ENCODE results near the gene APBB2. TPM values are rescaled to one million over a fixed set of nuclear protein-coding genes. Genes with fewer than 3 reads are reported as not detected.
"Not testable (repeated sequence)": the region's sequence is repeated elsewhere in the genome, so short reads cannot be mapped to it uniquely, and the experiment has no call there.

The APBB2 gene
- polyA plus RNA-seq, 1 donor, result 67.7 TPM

DNA sequence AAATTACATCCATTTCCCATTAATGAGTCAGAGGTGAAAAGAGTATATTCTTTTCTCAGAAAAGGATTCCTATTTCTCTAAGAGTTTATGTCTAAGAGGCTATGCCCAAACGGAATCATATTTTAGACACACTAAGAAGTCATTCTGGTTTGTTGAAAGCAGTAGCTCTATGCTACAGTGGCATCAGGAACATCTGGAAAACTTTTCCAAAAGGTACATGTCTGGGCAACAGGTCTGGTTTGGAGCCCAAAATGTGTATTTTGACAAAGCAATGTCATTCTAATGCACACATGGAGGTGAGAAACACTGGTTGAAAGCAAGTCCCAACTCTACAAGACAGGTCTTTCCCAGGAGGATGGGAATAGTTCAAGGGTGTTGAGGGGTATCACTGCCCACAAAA, 56.1 kb downstream of the APBB2 start:
- DNase-seq, result no peak

DNA sequence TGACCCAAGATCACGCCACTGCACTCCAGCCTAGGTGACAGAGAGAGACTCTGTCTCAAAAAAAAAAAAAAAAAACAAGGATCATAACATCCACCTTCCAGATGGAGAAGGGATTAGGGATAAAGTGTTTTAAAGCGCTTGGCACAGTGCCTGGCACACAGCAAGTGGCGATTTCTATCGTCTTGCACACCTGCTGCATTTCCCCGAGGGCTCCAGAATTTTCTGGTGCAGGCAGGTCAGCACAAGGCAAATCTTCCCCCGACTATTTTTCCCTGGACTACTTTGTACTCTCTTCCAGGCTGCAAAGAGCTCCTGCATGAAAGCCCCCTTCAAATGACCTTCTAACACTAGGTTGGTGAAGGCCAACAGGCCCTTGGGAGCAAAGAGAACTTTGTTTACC, 57.3 kb downstream of the APBB2 start:
- no peak for DNase-seq

DNA sequence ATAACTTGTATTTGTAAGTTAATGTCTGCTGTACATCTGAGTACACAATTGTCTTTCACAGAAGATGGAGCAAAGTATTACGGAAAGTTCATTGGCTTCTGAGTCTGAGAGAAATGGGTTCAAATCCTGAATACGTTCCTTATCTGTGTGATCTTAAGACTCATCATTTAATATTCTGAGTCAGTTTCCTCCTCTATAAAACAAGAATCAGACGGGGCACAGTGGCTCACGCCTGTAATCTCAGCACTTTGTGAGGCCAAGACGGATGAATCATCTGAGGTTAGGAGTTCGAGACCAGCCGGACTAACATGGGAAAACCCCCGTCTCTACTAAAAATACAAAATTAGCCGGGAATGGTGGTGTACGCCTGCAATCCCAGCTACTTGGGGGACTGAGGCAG, 57.8 kb downstream of the APBB2 start:
- no peak for DNase-seq

DNA sequence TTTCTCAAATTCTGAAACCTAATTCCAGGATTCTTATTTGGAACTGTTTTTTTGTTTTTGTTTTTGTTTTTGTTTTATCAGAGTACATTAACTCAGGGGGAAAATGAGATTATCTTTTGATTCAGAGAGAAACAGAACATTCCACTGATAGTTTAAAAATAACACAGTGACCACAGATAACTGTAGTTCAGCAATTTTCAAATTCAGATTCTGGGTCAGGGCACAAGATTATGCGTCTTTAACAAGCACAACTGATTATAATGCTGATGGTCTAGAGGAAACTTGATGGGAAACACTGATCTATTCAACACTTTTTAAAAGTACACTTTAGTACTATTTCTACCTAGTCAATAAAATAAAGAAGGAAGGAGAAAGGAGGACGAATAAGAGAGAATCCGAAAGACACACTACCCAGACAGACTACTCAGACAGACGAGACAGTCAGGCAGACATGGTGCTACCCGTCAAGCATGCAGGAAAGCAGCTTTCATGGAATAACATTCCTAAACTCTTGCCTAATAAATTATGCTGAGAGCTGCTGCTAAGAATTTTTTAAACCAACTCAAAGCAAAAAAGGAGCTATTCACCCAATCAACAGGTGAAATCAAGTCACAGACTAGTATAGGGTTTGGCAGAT, 59.0 kb downstream of the APBB2 start:
- no peak for DNase-seq

DNA sequence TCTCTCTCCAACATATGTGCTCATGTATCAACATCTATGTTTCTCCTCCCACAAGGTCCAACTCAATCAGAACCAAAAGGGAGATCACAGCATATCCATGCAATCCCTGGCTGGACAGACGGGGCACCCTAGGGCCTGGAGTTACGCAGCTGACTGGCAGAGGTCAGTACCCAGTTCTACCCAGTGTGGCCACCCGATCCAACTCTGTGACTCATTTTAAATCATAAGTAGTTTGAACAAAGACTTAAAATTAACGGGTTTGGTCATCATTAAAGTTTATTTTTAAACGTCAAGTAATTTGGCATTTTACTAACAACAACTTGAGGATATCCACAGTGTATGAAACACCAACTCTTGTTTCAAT, 59.5 kb downstream of the APBB2 start:
- no peak for DNase-seq

DNA sequence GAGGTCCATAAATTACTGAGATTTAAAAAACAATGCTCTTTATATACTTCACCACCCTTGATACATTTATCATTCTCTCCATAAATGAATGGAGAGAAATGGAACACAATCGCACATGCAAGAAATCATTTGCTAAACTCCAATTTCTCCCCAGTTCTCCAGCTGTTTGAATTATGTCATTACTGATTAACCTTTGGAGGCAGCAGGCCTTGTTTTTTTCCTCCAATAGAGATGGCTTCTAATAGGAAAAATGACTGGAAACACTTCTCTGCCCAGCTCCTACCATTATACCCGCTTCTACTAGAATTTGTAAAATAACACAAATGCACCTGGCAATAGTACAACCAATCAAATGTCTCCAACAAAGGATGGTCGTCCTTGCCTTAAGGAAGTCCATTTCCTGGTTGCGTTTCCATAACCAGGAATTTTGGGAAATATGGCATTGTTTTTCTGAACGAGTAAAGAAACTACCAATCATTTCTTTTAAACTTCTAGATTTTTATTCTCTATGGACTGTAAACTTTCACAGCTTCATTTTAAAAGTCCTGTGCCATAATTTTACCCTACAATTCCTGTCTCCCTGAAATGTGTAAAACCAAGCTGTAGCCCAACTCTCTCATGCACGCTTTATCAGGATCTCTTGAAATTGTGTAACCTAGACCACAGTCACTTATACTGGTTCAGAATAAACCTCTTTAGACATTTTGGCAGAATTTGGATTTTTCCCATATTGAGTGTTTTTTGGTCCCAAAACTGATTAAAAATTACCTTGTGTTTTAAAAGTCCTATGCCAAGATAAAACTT, 60.1 kb downstream of the APBB2 start:
- no peak for DNase-seq

DNA sequence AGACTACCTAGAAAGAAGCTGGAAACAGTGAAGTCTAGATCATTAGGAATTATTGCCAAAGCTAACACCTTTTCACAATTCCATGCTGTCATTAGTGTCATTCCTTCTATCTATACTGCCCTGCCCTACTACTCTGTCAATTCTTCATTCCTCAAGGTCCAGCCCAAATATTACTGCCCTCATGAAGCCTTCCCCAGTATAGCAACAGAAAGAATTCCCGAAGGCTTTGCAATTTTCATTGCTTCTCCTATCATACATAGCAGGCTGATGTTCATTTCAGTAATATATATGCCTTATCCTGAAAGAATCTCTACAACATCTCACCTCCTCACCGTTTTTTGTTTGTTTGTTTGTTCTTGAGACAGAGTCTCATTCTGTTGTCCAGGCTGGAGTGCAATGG, 63.9 kb downstream of the APBB2 start:
- no peak for DNase-seq

DNA sequence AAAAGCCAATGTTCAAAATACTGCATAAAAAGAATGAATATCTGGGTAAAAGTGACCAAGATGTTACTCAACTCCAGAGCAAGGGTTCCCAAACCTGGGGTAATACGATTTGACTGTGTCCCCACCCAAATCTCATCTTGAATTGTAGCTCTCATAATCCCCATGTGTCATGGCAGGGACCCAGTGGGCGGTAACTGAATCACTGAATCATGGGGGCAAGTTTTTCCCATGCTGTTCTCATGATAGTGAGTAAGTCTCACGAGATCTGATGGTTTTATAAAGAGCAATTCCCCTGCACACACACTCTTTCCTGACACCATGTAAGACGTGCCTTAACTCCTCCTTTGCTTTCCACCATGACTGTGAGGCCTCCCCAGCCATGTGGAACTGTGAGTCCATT, 64.8 kb downstream of the APBB2 start:
- not testable (repeated sequence) for DNase-seq

DNA sequence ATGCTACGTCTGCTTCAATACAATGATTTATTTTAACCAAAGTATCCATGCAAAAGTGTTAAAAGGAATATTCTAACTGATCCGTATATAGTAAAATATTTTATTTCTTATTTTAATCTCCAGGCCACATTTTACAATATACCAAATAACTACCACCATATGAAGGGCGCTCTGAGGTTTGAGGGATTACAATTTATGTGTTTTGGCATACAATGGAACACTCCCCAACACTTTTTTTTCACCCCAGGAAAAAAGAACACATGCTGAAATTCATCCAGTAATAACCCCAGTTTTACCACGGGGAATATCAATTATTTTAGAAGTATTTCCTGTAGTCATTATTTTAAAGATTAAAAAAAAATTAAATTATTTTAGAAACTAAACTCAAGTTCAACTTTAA, 65.4 kb downstream of the APBB2 start:
- DNase-seq, result no peak

DNA sequence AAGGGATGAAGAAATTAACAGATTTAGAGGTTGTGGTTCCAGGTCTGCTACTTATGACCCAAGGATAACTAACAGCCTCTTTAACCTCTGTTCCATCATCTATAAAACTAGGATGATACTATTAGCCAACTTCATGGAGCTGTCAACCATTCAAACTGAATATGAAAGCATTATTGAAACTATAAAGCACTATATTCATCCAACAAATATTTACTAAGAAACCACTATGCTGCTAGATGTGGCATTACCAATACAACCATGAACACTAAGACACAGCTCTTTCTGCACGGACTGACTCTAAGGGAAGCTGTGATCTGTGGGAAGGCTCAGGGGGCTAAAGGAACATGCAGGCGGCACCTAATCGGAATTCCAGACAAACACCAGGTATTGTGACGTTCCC, 66.0 kb downstream of the APBB2 start:
- no peak for DNase-seq

DNA sequence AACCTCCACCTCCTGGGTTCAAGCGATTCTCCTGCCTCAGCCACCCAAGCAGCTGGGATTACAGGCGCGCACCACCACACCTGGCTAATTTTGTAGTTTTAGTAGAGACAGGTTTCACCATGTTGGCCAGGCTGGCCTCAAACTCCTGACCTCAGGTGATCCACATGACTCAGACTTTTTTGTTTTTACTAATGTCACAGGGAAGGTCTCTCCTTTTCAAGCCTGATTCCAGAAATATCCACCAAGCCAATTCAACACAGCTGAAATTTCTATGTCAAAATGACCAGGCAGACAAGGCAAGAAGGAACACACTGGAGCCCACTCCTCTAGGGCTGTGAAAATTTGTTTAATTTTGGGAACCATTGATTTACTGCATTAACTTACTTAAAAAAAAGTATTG, 66.8 kb downstream of the APBB2 start:
- DNase-seq, result not testable (repeated sequence)

DNA sequence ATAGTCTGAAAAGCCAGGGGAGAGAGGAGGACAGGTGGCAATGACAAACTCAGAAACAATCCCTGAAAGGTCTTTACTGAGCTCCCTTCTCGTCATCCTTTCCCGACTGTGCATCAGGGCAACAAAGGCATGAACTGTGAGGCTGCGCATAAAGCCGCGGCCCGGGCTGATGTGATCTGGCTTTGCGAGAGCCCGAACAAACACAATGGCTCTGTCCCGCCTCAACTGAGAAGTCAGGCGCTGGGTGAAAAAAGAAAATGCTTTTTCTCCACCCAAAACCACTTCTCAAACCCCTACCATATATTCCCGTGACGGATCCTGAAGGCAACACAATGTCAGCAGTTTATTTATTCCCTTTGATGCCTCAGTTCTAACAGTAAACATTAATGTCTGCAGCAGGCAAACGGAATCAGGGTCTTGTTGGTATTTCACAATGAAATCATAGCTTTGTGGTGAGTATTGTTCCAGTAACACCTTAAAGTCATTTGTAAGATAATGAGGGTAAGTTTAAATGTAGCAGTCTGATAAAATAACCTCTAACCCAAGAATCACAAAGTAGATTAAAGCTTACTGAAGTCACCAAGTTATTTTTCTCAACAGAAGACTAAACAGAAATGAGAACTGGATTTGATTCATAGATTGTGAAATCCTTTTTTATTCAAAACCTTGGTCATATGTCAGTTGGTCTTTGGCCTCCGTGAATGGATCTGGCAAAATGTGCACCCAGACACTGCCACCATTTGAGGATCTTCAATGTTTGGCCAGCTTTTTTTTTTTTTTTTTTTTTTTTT, 67.4 kb downstream of the APBB2 start:
- no peak for DNase-seq

DNA sequence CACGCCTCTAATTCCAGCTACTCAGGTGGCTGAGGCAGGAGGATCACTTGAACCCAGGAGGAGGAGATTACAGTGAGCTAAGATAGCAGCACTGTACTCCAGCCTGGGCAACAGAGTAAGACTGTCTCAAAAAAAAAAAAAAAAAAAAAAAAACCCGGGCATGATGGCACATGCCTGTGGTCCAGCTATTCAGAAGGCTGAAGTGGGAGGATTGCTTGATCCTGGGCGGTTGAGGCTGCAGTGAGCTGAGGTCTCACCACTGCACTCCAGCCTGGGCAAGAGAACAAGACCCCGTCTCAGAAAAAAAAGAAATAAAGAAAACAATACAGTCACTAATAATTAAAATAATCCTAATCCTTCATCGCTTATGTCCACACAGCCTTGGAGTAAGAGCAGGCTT, 68.1 kb downstream of the APBB2 start:
- DNase-seq, result no peak

DNA sequence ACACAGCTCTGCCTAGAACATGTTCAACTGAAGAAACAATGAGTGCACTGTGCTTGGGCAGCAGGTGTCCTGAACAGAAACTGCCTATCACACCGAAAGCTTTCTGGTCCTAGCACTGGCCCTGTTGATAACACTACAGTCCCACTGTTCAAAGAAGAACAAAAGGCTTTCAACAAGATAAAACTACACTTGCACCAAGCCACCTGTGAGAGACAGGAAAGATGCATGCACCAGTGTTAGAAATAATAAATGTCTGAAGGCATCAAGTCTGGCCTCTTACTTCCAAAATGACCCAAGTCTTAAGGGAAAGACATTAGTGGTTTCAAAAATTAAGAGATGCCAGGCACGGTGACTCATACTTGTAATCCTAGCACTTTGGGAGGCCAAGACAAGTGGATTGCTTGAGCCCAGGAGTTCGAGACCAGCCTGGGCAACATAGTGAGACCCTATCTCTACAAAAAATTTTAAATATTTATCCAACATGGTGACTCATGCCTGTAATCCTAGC, 68.7 kb downstream of the APBB2 start:
- no peak for DNase-seq

DNA sequence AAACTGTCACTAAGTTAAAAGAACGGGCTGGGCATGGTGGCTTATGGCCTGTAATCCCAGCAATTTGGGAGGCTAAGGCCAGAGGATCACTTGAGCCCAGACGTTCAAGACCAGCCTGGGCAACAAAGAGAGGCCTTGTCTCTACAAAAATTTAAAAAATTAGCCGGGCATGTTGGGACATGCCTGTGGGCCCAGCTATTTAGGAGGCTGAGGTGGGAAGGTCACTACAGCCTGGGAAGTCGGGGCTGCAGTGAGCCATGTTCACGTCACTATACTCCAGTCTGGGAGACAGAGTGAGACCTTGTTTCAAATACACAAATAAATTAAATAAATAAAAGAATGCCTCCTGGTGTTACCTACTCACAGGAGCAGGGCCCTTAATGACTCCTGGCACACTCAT, 69.5 kb downstream of the APBB2 start:
- no peak for DNase-seq

DNA sequence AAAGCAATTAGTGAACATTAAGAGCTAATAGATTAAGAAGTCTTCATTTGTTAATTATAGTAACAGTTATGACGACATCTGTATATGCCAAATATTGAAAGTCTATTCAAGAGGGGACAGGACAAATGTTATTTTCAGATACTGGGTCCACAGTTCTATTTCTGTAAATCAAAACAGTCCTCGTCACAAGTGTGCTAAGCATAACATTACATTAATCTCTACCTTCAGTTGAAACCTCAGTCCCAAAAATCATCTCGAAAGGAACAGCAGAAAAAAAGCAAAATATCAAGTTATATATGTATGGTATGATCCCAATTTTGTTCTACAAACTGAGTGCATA, 70.3 kb downstream of the APBB2 start:
- DNase-seq, result no peak

DNA sequence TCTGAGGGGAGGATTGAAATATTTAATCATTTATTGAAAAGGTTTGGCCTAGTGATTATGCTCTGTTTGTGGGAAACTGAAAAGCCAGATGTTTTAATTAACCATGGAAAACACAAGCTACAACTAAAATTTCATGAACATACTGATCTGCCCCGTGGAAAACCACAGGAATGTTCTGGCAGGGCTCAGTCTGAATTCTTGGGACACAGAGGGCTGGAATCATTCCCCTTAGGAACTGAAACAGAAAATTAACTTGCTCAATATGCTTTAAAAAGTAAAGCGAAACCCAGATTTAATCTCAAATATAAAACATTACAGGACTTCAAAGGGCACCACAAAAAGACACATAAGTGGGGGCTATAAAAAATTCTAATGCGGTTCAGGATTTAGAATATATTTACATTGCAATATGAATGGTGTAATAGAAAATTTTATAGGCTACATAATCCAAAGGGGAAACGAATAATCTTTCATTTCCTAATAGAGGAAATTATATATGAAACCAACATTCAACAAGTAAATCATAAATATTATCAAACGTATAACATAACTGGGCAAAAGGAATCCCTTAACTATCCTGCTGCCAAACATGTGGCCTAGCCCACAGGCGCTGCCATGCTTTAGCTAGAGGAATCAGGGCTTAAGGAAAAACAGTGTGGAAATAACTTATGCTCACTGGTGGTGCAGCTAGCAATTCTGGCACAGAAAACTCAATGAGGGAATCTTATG, 70.9 kb downstream of the APBB2 start:
- DNase-seq, result no peak

DNA sequence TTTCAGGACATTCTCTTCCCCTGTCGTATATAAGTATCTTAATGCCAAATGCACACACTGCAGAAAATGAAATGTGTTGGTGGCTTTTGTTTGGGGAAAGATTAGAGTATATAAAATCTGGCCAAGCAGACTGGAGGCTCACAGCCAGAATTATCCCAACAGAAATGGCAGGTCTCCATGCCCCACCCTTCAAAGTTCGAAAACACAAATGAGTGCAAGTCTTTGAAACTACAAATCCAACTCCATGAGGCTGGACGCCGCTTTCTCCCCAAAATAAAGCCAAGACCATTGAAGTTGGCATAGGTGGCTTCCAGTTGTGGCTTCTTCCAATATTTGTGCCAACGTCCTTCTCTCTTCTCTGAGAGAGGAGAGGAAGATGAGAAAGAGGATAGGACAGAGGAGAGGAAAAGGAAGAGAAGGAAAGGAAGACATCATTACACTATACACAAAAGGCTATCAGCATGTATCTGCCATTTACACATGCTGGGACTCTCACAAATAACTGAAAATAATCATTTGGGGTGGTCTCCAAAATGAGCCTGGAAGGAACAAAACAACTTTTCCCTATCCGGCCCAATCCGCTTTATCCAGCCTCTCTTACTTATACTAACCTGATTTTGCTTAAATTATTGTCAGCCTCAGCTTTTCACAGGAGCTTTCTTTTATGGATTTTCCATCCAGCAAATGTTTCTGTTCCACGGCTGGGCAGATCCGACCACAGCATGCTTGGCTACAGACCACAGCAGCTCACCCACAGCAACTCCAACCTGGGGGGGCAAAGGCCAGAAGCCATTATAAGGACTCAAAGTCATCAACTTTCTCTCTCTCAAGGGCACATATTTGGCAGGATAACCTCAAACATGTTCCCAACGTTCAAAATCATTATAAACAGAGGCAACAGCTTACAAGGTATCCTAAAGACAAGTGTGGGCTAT, 71.7 kb downstream of the APBB2 start:
- no peak for DNase-seq

DNA sequence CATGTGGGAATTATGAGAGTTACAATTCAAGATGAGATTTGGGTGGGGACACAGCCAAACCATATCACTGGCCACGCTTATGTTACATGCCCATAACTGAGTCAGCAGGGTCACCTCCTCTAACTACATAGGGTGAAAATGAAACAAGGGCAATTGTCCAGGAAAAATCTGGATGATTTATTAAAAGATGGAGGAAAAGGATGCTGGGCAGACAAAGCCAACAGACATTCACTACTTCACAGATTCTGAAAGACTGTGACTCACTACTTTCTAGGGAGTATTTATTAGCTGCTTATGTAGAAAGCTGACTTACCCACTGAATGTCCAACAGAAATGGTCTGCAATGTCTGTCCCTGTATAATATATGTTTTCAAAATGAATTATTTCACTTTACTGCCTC, 72.4 kb downstream of the APBB2 start:
- DNase-seq, result no peak

DNA sequence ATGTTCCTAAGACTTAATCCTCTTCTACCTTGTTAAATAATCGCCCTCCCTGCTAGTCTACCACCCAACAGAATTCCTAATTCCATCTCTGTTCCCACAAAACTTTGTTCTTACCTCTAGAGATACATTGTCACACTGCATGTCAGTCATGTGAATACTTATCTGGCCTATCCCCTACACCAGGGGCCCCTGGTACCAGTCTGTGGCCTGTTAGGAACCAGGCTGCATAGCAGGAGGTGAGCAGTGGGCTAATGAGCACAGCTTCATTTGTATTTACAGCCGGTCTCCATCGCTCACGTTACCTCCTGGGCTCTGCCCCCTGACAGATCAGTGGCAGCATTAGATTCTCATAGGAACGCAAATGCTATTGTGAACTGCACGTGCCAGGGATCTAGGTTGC, 73.9 kb downstream of the APBB2 start:
- DNase-seq, result no peak

DNA sequence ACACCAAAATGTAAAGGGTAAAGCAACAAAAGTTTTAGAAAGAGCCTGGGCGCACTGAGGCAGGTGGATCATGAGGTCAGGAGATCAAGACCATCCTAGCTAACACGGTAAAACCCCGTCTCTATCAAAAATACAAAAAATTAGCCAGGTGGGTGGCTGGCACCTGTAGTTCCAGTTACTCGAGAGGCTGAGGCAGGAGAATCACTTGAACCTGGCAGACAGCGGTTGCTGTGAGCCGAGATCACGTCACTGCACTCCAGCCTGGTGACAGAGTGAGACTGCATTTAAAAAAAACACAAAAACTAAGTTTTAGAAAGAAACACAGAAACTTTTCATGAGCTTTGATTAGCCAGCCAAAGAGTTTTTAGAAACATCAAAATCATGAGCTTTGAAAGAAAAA, 76.5 kb downstream of the APBB2 start:
- no peak for DNase-seq

All from left kidney (tissue), 2 donors.